Fibroblast of lung (primary cell): ENCODE data around the gene IL36A.

ENCODE experiments used
- EZH2 ChIP-seq: IDR thresholded peaks from 2 replicates; pipeline ENCODE4 v1.5.1; 2012; ENCODE audit warnings: low read length, control low read depth, mild to moderate bottlenecking; ENCODE audit errors: missing control alignments
- TF ChIP-seq, protein P1 (sequence below), 2 donors: IDR thresholded peaks in 1 of 2; conservative IDR thresholded peaks in 1 of 2; 1 replicate in 1 of 2; 2 replicates in 1 of 2; pipeline ENCODE4 v1.5.1; 2011 to 2012; ENCODE audit warnings: low read length in 2 of 2, control low read depth in 1 of 2, inconsistent platforms in 1 of 2, low read depth in 1 of 2, mild to moderate bottlenecking in 1 of 2

DNA sequence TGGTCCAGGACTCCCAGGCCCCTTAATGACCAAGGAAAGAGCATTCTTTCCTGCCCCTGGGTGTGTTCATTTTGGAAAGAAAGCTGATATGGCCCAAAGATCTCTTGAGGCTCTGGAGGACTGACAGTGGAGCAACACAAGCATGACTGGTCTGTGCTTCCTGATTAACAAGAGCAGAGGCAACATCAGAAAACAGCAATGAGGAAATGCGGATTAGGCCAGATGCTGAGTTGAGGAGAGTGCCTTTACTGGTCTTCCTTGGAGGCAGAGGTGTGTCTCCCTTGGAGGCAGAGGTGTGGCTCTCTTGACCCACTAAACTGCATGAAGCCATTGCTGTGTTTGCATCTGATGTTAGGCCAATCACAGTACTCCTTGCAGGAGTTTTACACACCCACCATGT, 27.5 kb downstream of the IL36A start:
- TF ChIP-seq EZH2, result no peak
- TF ChIP-seq, protein P1, sequence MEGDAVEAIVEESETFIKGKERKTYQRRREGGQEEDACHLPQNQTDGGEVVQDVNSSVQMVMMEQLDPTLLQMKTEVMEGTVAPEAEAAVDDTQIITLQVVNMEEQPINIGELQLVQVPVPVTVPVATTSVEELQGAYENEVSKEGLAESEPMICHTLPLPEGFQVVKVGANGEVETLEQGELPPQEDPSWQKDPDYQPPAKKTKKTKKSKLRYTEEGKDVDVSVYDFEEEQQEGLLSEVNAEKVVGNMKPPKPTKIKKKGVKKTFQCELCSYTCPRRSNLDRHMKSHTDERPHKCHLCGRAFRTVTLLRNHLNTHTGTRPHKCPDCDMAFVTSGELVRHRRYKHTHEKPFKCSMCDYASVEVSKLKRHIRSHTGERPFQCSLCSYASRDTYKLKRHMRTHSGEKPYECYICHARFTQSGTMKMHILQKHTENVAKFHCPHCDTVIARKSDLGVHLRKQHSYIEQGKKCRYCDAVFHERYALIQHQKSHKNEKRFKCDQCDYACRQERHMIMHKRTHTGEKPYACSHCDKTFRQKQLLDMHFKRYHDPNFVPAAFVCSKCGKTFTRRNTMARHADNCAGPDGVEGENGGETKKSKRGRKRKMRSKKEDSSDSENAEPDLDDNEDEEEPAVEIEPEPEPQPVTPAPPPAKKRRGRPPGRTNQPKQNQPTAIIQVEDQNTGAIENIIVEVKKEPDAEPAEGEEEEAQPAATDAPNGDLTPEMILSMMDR (conservative IDR thresholded peaks at IDR 0.05 in 1 of 2, IDR thresholded peaks at IDR 0.05 in 1 of 2; ENCODE audit: low read depth in 1 of 2, low read length in 2 of 2), result no peak
